Germinal center (tissue), 1 donor: ENCODE results near the gene ANO8.
"Not testable (repeated sequence)": the region's sequence is repeated elsewhere in the genome, so short reads cannot be mapped to it uniquely, and the experiment has no call there.

ENCODE experiments used
- DNase-seq: peaks from one replicate; pipeline ENCODE4 v3.0.0; 2012; ENCODE audit warnings: mixed read lengths, low spot score

ANO8 gene

DNA sequence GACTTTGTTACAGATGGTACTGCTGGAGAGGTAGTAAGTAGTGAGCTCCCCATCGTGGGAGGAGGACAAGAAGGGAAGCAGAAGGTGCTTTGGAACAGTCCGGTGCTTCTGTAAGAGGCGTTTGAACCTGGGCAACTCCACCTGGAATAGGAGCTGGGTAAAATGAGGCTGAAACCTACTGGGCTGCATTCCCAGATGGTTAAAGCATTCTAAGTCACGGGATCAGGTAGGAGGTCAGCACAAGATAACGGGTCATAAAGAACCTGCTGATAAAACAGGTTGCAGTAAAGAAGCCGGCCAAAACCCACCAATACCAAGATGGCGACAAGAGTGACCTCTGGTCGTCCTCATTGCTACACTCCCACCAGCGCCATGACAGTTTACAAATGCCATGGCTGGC is 47.9 kb downstream of the ANO8 start:
- no peak for DNase-seq

DNA sequence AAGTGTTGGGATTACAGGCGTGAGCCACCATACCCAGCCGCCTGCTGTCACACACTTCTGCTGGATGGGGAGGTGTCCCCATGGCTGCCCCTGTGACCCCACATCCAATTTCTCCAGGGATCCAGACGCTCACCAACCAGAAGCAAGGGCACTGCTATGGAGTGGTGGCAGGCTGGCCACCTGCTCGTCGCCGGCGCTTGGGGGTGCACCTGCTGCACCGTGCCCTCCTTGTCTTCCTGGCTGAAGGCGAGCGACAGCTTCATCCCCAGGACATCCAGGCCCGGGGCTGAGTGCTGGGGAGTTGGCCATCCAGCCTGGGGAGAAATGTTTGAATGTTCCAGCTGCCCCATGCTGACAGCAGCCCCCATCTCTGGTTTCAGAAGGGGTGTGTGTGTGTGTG is 48.4 kb downstream of the ANO8 start:
- no peak for DNase-seq

DNA sequence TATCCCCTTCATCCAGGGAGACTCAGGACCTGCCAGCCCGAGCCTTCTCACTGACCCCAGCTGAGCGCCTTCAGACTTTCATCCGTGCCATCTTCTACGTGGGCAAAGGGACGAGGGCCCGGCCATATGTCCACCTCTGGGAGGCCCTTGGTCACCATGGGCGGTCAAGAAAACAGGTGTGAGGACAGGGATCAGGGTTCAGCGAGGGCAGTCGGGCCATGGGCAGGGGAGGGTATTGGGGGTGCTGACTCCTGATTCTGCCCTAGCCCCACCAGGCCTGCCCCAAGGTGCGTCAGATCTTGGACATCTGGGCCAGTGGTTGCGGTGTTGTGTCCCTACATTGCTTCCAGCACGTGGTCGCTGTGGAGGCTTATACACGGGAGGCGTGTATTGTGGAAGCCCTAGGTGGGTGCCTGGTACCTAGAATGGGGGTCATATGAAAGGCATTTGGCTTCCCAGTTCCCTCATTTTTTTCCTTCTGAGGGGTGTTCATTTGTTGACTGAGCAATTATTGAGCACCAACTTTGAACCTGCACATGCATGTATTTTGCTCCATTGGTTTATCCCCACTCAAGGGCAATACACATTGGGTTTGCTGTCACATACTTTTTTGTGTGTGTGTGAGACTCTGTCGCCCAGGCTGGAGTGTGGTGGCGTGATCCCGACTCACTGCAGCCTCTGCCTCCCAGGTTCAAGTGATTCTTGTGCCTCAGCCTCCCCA is 49.1 kb downstream of the ANO8 start:
- no peak for DNase-seq

DNA sequence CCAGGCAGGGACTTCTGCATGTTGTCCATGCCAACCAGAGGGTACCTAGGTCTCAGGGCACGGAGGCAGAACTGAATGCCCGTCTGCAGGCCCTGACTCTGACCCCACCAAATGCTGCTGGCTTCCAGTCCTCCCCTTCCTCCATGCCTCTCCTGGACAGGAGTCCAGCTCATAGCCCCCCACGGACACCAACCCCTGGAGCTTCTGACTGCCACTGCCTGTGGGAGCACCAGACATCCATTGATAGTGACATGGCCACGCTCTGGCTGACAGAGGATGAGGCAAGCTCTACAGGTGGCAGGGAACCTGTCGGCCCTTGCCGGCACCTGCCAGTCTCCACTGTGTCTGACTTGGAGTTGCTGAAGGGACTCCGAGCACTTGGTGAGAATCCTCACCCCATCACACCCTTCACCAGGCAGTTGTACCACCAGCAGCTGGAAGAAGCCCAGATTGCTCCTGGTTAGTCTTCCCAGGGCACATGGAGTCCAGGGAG is 51.1 kb downstream of the ANO8 start:
- no peak for DNase-seq

DNA sequence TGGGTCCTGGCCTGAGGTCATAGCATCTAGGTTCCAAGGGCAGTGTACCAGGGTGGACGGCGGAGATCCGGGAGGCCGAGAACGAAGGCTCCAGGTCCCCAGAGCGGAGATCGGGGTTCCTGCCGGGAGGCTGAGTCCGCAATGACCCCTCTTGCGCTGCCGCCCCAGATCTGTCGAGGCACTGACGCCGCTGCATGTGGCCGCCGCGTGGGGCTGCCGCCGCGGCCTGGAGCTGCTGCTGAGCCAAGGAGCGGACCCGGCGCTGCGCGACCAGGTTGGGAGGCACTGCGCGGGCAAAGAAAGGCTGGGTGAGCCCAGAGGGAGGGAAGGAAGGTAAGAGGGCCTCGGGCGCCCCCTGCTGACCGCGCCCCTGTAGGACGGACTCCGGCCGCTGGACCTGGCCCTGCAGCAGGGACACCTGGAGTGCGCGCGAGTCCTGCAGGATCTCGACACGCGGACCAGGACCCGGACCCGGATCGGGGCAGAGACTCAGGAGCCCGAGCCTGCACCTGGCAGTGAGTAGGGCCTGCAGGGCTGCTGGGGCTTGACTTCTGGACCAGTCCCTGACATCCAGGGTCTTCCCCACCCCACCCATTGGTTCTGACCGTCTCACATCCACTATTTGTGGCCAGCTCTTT is 52.0 kb downstream of the ANO8 start:
- DNase-seq: peak; percentile 84

DNA sequence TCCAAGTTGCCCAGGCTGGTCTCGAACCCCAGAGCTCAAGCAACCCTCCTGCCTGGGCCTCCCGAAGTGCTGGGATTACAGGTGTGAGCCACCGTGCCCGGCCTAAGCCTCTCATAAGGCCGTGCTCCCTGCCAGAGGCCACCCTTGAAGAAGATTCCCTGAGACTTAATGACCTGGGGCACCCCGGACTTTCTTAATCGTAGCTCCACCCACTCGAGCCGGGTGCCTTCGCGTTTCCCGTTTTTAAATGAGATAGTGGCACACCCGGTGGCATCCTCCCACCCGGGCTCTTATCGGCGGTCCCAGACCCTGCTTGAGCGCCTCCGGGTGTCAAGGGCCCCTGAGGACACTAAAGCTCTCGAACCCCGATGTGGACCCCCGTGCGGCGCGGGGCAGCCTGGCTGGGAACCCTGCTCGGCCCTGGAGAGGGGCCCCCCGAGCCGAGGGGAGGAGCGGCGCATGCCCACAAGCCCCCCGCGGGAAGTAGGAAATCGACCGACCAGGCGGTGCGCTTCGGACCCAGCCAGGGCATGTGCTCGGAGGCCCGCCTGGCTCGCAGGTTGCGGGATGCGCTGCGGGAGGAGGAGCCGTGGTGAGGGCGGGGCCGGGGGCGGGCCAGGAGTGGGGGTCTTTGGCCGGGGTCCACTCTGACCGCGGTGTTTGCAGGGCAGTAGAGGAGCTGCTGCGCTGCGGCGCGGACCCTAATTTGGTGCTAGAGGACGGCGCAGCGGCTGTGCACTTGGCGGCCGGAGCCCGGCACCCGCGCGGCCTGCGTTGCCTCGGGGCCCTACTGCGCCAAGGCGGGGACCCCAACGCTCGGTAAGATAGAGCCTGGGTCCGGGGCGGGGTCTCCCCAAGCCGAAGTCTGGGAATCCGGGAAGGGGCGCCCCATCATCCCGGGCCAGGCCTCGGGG is 53.0 kb downstream of the ANO8 start, which contains the start of gene ANKLE1:
Gene ANKLE1 (plus strand): TSS at position 511 of the 914 bp plus-strand sequence. CDS start 20 bp downstream, at position 531.
- peak; percentile 84 for DNase-seq

DNA sequence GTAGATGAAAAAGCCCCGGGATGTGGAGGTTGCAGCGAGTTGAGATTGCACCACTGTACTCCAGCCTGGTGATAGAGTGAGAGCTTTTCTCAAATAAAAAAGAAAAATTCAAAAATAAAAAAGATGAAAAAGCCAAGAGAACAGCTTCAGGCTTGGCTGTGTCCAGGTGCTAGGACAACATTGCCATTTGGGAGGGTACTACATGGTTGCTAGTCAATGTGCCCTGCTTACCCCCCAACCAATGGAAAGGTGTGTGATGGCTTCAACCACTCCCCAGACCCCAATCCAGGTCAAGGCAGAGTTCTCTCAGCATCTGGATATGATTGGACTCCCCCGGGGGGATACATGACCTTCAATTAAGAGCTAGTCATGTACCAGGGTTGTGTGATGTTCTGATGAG is 55.2 kb downstream of the ANO8 start:
- DNase-seq: no peak

DNA sequence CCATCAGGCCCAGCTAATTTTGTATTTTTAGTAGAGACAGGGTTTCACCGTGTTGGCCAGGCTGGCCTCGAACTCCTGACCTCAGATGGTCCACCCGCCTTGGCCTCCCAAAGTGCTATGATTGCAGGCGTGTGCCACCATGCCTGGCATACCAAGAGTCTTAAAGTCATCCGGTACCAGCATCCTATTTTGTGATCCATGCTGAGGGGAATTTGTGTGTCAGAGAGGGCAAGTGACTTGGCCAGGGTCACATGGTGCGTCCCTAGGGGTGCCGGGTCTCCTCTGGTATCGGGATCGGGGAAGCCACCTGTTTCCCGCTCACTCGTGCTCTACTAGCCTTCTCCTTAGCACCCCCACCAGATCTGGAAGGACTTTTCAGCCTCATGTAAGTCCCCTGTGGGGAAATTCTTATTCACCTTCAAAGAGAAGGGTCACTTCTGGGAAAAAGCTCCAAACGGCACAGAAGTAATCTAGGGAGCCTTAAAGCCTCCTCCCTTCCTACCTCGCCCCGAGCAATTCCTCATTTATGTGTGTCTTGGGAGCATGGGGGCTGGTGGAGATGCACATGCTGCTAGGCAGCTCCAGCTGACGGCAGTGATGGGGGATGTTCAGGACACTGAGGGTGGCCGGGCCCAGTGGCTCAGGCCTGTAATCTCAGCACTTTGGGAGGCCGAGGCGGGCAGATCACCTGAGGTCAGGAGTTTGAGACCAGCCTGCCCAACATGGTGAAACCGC is 59.0 kb downstream of the ANO8 start:
- no peak for DNase-seq

DNA sequence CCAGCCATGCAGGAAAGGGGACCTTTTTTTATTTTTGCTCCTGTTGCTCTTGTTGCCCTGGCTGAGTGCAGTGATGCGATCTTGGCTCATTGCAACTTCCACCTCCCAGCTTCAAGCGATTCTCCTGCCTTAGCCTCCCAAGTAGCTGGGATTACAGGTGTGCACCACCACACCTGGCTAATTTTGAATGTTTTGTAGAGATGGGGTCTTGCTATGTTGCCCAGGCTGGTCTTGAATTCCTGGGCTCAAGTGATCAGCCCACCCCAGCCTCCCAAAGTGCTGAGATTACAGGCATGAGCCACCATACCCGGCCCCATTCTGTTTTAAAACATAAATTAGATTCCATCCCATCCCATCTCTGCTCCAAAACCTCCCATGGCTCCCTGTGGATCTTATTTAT is 59.8 kb downstream of the ANO8 start:
- not testable (repeated sequence) for DNase-seq
